Neural cell (in vitro differentiated cells): ENCODE results near the gene UVRAG. TPM values are rescaled to one million over a fixed set of nuclear protein-coding genes. Genes with fewer than 3 reads are reported as not detected.

Experiments used
- H2AFZ ChIP-seq: fragments of 200-600, 300-800 bp; sonication (generic), shearing (Covaris generic); 2 replicates; pipeline ENCODE4 v1.6.0; 2014; ENCODE audit warnings: low read depth, mild to moderate bottlenecking, antibody characterized with exemption, low read length, moderate library complexity
- H3F3A ChIP-seq: fragments of 200-600 bp; shearing (Covaris generic); 2 replicates; pipeline ENCODE4 v1.6.1; 2016; ENCODE audit warnings: mild to moderate bottlenecking, moderate library complexity, mixed read lengths, antibody characterized with exemption, low read length; ENCODE audit not compliant: insufficient read depth, poor library complexity, severe bottlenecking
- H3K27ac ChIP-seq: fragments of 200-600, 300-800 bp; sonication (generic), shearing (Covaris generic); 2 replicates; pipeline ENCODE4 v1.5.1; 2014; ENCODE audit warnings: mild to moderate bottlenecking, low read length, moderate library complexity
- H3K27me3 ChIP-seq: fragments of 300-800, 200-600 bp; sonication (generic), shearing (Covaris generic); 2 replicates; pipeline ENCODE4 v1.6.0; 2014; ENCODE audit warnings: mild to moderate bottlenecking, low read depth, low read length, moderate library complexity; ENCODE audit not compliant: insufficient read depth
- H3K36me3 ChIP-seq: fragments of 300-800, 200-600 bp; sonication (generic), shearing (Covaris generic); 2 replicates; pipeline ENCODE4 v1.5.1; 2014; ENCODE audit warnings: mild to moderate bottlenecking, antibody characterized with exemption, low read length, moderate library complexity; ENCODE audit not compliant: insufficient read depth
- H3K4me2 ChIP-seq: fragments of 300-800, 200-600 bp; sonication (generic), shearing (Covaris generic); 2 replicates; pipeline ENCODE4 v1.6.0; 2014; ENCODE audit warnings: mild to moderate bottlenecking, low read length
- H3K4me3 ChIP-seq: fragments of 300-800, 200-600 bp; sonication (generic), shearing (Covaris generic); 2 replicates; pipeline ENCODE4 v1.5.1; 2014; ENCODE audit warnings: mild to moderate bottlenecking, low read length, moderate library complexity
- H3K79me2 ChIP-seq: fragments of 200-600 bp; shearing (Covaris generic); replicated peaks from 2 replicates; pipeline ENCODE4 v1.6.0; 2014; ENCODE audit warnings: mild to moderate bottlenecking, low read length, moderate library complexity; ENCODE audit not compliant: insufficient read depth
- H3K9ac ChIP-seq: fragments of 300-800, 200-600 bp; sonication (generic), shearing (Covaris generic); 2 replicates; pipeline ENCODE4 v1.6.1; 2016; ENCODE audit warnings: mild to moderate bottlenecking, low read length, mixed read lengths
- H3K9me2 ChIP-seq: fragments of 200-600 bp; shearing (Covaris generic); 2 replicates; pipeline ENCODE4 v1.6.1; 2016; ENCODE audit warnings: mild to moderate bottlenecking, low read length, mixed read lengths; ENCODE audit not compliant: insufficient read depth
- H3K9me3 ChIP-seq: fragments of 200-600, 300-800 bp; sonication (generic), shearing (Covaris generic); 2 replicates; pipeline ENCODE4 v1.6.1; 2016; ENCODE audit warnings: mild to moderate bottlenecking, mixed run types, low read length, moderate library complexity, mixed read lengths
- H4K20me1 ChIP-seq: fragments of 200-600 bp; shearing (Covaris generic); 2 replicates; pipeline ENCODE4 v1.6.1; 2016; ENCODE audit warnings: mild to moderate bottlenecking, mixed run types; ENCODE audit not compliant: insufficient read depth
- CTCF ChIP-seq: fragments of 450-650 bp; IDR thresholded peaks from 2 replicates; pipeline ENCODE4 v1.5.1; 2014; ENCODE audit warnings: antibody characterized with exemption, mild to moderate bottlenecking, moderate library complexity; ENCODE audit not compliant: poor library complexity, severe bottlenecking
- EP300 ChIP-seq: fragments of 450-650 bp; conservative IDR thresholded peaks from 2 replicates; pipeline ENCODE4 v1.6.1; 2014; ENCODE audit warnings: antibody characterized with exemption, mild to moderate bottlenecking, moderate library complexity; ENCODE audit not compliant: poor library complexity, severe bottlenecking
- EZH2 ChIP-seq: fragments of 200-600, 300-800 bp; shearing (Covaris generic), sonication (generic); IDR thresholded peaks from 2 replicates; pipeline ENCODE4 v1.6.1; 2014; ENCODE audit warnings: antibody characterized with exemption, low read length, borderline replicate concordance, mild to moderate bottlenecking; ENCODE audit not compliant: insufficient read depth, poor library complexity, severe bottlenecking
- MXI1 ChIP-seq: fragments of 450-650 bp; conservative IDR thresholded peaks from 2 replicates; pipeline ENCODE4 v1.6.1; 2014; ENCODE audit warnings: antibody characterized with exemption, mild to moderate bottlenecking; ENCODE audit not compliant: poor library complexity, severe bottlenecking
- POLR2AphosphoS5 ChIP-seq: IDR thresholded peaks from 2 replicates; pipeline ENCODE4 v1.6.1; 2012
- RAD21 ChIP-seq: fragments of 450-650 bp; conservative IDR thresholded peaks from 2 replicates; pipeline ENCODE4 v1.6.1; 2014; ENCODE audit warnings: antibody characterized with exemption, mild to moderate bottlenecking, moderate library complexity
- REST ChIP-seq: IDR thresholded peaks from 2 replicates; pipeline ENCODE4 v1.6.1; 2012; ENCODE audit warnings: borderline replicate concordance
- SMC3 ChIP-seq: fragments of 450-650 bp; conservative IDR thresholded peaks from 2 replicates; pipeline ENCODE4 v1.6.1; 2014; ENCODE audit warnings: antibody characterized with exemption, mild to moderate bottlenecking, moderate library complexity; ENCODE audit not compliant: poor library complexity
- TAF1 ChIP-seq: IDR thresholded peaks from 2 replicates; pipeline ENCODE4 v1.6.1; 2012; ENCODE audit warnings: low read depth
- polyA plus RNA-seq: library from polyadenylated mRNA; depleted of rRNA; stranded (reverse); fragments of >200 nt; gene quantifications from 2 replicates; pipeline ENCODE4 v1.2.3, GENCODE V29; 2014

UVRAG gene
- polyA plus RNA-seq, 1 donor from 2014 or later, result 31.6 TPM

GRCh38 chr11:75858613-75859012 is 43.6 kb downstream of the UVRAG start:
- H3F3A ChIP-seq, result no peaks in the 10 kb centered on the region
- no peak overlapping the region for H3K4me3 ChIP-seq
- no peaks in the 10 kb centered on the region for H3K36me3 ChIP-seq
- no peak overlapping the region for H2AFZ ChIP-seq
- no peaks in the 10 kb centered on the region for H3K27me3 ChIP-seq
- no peaks in the 10 kb centered on the region for H3K9me2 ChIP-seq
- no peaks in the 10 kb centered on the region for H3K9me3 ChIP-seq
- no peaks in the 10 kb centered on the region for H3K79me2 ChIP-seq
- no peaks in the 10 kb centered on the region for H4K20me1 ChIP-seq
- H3K9ac ChIP-seq, result no peak overlapping the region
- no peak overlapping the region for H3K27ac ChIP-seq
- no peak for TF ChIP-seq EP300
- TF ChIP-seq REST, result no peak
- TF ChIP-seq TAF1, result no peak
- TF ChIP-seq EZH2, result no peak
- no peak for TF ChIP-seq SMC3
- TF ChIP-seq POLR2AphosphoS5, result no peak
- no peak for TF ChIP-seq MXI1
- TF ChIP-seq CTCF, result no peak
- TF ChIP-seq RAD21, result no peak
- H3K4me2 ChIP-seq, result no peak overlapping the region

GRCh38 chr11:75859614-75860013 is 44.6 kb downstream of the UVRAG start:
- H3K36me3 ChIP-seq, result no peaks in the 10 kb centered on the region
- H4K20me1 ChIP-seq, result no peaks in the 10 kb centered on the region
- H3K27ac ChIP-seq, result no peak overlapping the region
- H3K27me3 ChIP-seq, result no peaks in the 10 kb centered on the region
- H3K4me2 ChIP-seq, result no peak overlapping the region
- no peaks in the 10 kb centered on the region for H3F3A ChIP-seq
- no peak overlapping the region for H3K4me3 ChIP-seq
- no peaks in the 10 kb centered on the region for H3K9me2 ChIP-seq
- H3K79me2 ChIP-seq, result no peaks in the 10 kb centered on the region
- no peak for TF ChIP-seq POLR2AphosphoS5
- TF ChIP-seq TAF1, result no peak
- TF ChIP-seq RAD21, result no peak
- no peak for TF ChIP-seq EZH2
- no peak for TF ChIP-seq CTCF
- no peak for TF ChIP-seq EP300
- TF ChIP-seq SMC3, result no peak
- H2AFZ ChIP-seq, result no peak overlapping the region
- H3K9ac ChIP-seq, result no peak overlapping the region
- H3K9me3 ChIP-seq, result no peaks in the 10 kb centered on the region
